Pancreas (tissue), 10 donors: ENCODE data around the gene CNTD1. TPM values are rescaled to one million over a fixed set of nuclear protein-coding genes. Genes with fewer than 3 reads are reported as not detected.
A peak's percentile ranks its signal among the peaks of the same experiment; 100 is the strongest.
"Not testable (repeated sequence)": the region's sequence is repeated elsewhere in the genome, so short reads cannot be mapped to it uniquely, and the experiment has no call there.

Experiments
- ATAC-seq, 4 donors: fragments of 200-7000 bp; cut with Tn5 transposase; one replicate each; pipeline versions ENCODE4 v1.8.0 to v1.9.1; 2020; ENCODE audit warnings: mild to moderate bottlenecking in 4 of 4, moderate library complexity in 4 of 4
- DNase-seq, 6 donors: peaks; one replicate each; pipeline ENCODE4 v3.0.0-alpha.2; 2020
- FAIRE-seq: peaks from 2 replicates; lab custom pipeline; 2012; peaks lifted over from hg19 to GRCh38; lab: Jason Lieb, UNC
- H3K27ac ChIP-seq, 4 donors: fragments of 200-600 bp; sonication (generic); 1 replicate in 3 of 4; 2 replicates in 1 of 4; pipeline versions ENCODE4 v1.5.0 to v1.8.0; 2020
- H3K27me3 ChIP-seq, 4 donors: fragments of 200-600 bp; one replicate each; pipeline ENCODE4 v1.8.0; 2021
- H3K36me3 ChIP-seq, 3 donors: fragments of 200-600 bp; sonication (generic) in 1 of 3; one replicate each; pipeline versions ENCODE4 v1.5.0 to v1.8.0; 2020 to 2021
- H3K4me1 ChIP-seq, 3 donors: fragments of 200-600 bp; one replicate each; pipeline ENCODE4 v1.8.0; 2021
- H3K4me3 ChIP-seq, 4 donors: fragments of 200-600 bp; sonication (generic) in 2 of 4; one replicate each; pipeline versions ENCODE4 v1.5.0 to v1.8.0; 2020 to 2021
- H3K9me3 ChIP-seq, 4 donors: fragments of 200-600 bp; one replicate each; pipeline ENCODE4 v1.8.0; 2021
- WGBS, 2 donors: extraction: QIAGEN DNeasy Blood & Tissue Kit; methylation state at CpG; one replicate each; pipeline ENCODE4 v1.1.7; 2013; 5-methylcytosine and 5-hydroxymethylcytosine counted together
- intact Hi-C, 3 donors: fragments of 100-400 bp; cut with DNase I; formaldehyde crosslinking; loops; one replicate each; pipeline versions ENCODE4 v1.11.1 to v1.14.2; 2022
- polyA plus RNA-seq, 2 donors: library from polyadenylated mRNA; stranded (reverse); fragments of 200-250 nt; gene quantifications; one replicate each; pipeline ENCODE4 v1.2.3, GENCODE V29; 2013
- total RNA-seq, 6 donors: library from RNA; stranded (reverse); fragmentation: NEBNext Ultra II Directional in 4 of 6; extraction: Animal tissue kit (Norgen Biotek cat#: 25700) in 4 of 6; gene quantifications; one replicate each; pipeline versions ENCODE4 v1.2.1 to v1.2.4, GENCODE V29; 2021 to 2023
- TF ChIP-seq, protein P1 (sequence below), 4 donors: fragments of 200-600 bp; sonication (generic) in 3 of 4; IDR thresholded peaks; one replicate each; pipeline versions ENCODE4 v1.5.0 to v1.8.0; 2021; ENCODE audit warnings: antibody characterized with exemption in 4 of 4
- donor health status: healthy with polysubstance abuse.
- donor health status: DM: no; HTN: no; CAD: no; lungs with moderate emphysema.
- donor health status: DM: no; HTN: no; CAD: no.
- donor health status: control.
- donor health status: control.
- donor health status: Bipolar disorder and iron deficiency.
- donor health status: DM: yes; HTN: yes; CAD: no.
- donor health status: DM: no; HTN: no; CAD: no.
- donor health status: DM: no; HTN: no; CAD: no.
- donor health status: DM: yes; HTN: yes; CAD: no.

Gene CNTD1
- total and polyA plus RNA-seq, 8 donors: 0.13 to 0.78 (median 0.45) TPM

DNA sequence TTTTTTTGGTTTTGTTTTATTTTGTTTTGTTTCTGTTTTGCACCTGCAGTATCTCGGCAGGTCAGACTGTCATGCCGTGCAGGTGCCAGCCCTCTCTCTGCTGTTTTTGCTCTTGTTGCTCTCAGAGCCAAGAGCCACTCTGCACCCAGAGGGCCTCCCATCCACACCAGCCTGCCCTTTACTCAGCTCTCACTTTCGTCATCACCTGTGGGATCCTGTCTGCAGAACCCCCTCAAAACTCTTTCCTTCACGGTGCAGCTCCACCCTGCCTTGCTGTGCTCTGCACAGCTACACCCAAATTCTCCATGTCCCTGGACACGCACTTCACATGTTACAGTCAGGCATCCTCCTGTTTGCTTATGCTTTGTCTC lies 54.9 kb downstream of the CNTD1 start:
- Histone ChIP-seq H3K36me3 (no peaks in the 10 kb centered on the region), H3K4me1 (no peaks in the 10 kb centered on the region), H3K27ac (no peak overlapping the region), H3K9me3 (no peaks in the 10 kb centered on the region), H3K27me3 (no peaks in the 10 kb centered on the region), H3K4me3 (no peak overlapping the region)
- 75 to 79% methylated on average over 5 of the region's 5 CpGs for WGBS, 2 donors
- no peak for ATAC-seq
- FAIRE-seq: no peak
- peak in 1 of 6 donors; percentile 16 for DNase-seq
- TF ChIP-seq, protein P1, sequence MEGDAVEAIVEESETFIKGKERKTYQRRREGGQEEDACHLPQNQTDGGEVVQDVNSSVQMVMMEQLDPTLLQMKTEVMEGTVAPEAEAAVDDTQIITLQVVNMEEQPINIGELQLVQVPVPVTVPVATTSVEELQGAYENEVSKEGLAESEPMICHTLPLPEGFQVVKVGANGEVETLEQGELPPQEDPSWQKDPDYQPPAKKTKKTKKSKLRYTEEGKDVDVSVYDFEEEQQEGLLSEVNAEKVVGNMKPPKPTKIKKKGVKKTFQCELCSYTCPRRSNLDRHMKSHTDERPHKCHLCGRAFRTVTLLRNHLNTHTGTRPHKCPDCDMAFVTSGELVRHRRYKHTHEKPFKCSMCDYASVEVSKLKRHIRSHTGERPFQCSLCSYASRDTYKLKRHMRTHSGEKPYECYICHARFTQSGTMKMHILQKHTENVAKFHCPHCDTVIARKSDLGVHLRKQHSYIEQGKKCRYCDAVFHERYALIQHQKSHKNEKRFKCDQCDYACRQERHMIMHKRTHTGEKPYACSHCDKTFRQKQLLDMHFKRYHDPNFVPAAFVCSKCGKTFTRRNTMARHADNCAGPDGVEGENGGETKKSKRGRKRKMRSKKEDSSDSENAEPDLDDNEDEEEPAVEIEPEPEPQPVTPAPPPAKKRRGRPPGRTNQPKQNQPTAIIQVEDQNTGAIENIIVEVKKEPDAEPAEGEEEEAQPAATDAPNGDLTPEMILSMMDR (IDR thresholded peaks at IDR 0.05): no peak
- intact Hi-C loops: no loop called here

DNA sequence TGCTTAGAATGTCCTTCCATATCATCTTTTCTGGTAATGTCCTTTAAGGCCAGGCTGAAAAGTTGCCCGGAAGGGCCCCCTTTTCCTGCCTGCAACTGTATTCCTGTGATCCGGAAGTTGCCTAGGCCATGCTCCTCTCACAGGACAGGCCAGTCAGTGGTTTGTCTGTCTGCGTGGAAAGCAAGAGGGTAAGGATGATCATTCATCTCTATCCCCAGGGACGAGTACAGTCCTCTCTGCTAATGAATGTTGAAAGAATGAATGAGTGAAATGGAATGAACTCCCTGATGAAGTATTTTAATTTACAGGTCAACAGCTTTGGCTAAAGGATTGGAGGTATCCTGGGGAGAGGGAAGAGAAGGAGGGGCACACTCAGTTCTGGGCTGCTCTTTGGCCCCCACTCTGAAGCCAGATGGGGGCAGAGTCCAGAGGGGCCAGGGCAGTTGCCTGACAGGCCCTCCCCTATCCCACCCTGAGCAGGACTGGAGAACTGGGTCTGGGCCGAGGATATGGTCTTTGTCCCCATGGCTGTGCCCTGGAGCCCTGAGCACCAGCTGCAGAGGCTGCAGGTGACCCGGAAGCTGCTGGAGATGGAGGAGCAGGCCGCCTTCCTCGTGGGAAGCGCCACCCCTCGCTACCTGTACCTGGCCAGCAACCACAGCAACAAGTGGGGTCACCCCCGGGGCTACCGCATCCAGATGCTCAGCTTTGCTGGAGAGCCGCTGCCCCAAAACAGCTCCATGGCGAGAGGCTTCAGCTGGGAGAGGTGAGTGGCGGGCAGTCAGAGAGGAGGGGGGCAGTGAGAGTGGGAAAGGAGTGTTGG lies 55.5 kb downstream of the CNTD1 start:
- Histone ChIP-seq H3K36me3 (no peaks in the 10 kb centered on the region), H3K27ac (no peak overlapping the region), H3K9me3 (no peaks in the 10 kb centered on the region), H3K27me3 (no peaks in the 10 kb centered on the region), H3K4me3 (no peak overlapping the region), H3K4me1 (no peaks in the 10 kb centered on the region)
- 85% methylated on average over 15 of the region's 15 CpGs for WGBS, 2 donors
- TF ChIP-seq, protein P1 (IDR thresholded peaks at IDR 0.05): no peak
- no peak for FAIRE-seq
- no peak for ATAC-seq
- DNase-seq: peak in 1 of 6 donors; percentile 38
- intact Hi-C loops: no loop called here

DNA sequence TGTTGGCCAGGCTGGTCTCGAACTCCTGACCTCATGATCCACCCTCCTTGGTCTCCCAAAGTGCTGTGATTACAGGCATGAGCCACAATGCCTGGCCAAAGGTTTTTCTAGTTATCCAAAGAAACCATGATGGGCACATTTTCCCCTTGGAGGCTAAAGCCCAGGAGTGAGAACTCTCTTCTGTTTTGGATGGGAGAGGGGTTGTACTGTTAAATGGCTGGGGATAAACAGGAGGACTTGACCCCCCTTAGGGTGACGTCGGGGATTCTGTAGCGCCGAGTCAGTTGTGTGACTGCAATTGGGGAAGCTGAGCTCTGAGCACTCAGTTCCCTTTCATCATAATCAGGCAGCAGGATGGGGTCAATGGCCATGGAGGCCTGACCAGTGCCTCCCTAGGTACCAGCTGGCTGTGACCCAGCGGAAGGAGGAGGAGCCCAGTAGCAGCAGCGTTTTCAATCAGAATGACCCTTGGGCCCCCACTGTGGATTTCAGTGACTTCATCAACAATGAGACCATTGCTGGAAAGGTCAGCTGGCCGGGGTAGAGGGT lies 56.5 kb downstream of the CNTD1 start:
- ATAC-seq (peak in 1 of 4 donors; percentile 24), DNase-seq (peak in 1 of 6 donors; percentile 21), FAIRE-seq (no peak)
- Histone ChIP-seq H3K36me3 (no peaks in the 10 kb centered on the region), H3K4me3 (no peak overlapping the region), H3K27me3 (no peaks in the 10 kb centered on the region), H3K27ac (no peak overlapping the region), H3K9me3 (no peaks in the 10 kb centered on the region), H3K4me1 (no peaks in the 10 kb centered on the region)
- TF ChIP-seq, protein P1 (IDR thresholded peaks at IDR 0.05): no peak
- WGBS, 2 donors: 79 to 92% methylated on average over 8 of the region's 8 CpGs
- intact Hi-C loops: no loop called here

DNA sequence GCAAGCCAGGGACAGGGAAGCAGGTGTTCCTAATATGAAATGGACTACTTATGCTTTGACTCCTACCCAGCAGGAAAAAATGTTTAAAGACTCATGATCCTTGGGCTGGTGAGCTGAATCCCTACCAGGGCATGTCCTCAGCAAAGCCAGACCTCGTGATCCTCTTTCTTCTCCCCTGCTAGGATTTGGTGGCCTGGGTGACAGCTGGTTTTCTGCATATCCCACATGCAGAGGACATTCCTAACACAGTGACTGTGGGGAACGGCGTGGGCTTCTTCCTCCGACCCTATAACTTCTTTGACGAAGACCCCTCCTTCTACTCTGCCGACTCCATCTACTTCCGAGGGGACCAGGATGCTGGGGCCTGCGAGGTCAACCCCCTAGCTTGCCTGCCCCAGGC lies 57.4 kb downstream of the CNTD1 start:
- H3K4me1 ChIP-seq, ATAC-seq, H3K27ac ChIP-seq, H3K9me3 ChIP-seq, intact Hi-C loops, H3K4me3 ChIP-seq, H3K36me3 ChIP-seq, H3K27me3 ChIP-seq, FAIRE-seq: not testable (repeated sequence)
- WGBS, 2 donors: 88 to 94% methylated on average over 5 to 8 of the region's 8 CpGs
- DNase-seq: peak in 1 of 6 donors; percentile 23

DNA sequence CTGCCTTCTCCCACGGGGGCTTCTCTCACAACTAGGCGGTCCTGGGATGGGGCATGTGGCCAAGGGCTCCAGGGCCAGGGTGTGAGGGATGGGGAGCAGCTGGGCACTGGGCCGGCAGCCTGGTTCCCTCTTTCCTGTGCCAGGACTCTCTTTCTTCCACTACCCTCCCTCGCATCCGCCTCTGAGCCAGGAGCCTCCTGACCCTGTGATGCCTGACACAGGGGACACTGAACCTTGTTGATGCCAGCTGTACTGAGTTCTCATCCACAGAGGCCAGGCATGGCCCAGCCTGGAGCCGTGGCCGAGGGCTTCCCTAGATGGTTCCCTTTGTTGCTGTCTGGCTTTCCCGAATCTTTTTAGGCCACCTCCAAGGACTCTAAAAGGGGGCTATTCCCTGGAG lies 57.9 kb downstream of the CNTD1 start:
- H3K4me3 ChIP-seq, H3K27me3 ChIP-seq, intact Hi-C loops, H3K27ac ChIP-seq, FAIRE-seq, H3K36me3 ChIP-seq, ATAC-seq, H3K9me3 ChIP-seq, H3K4me1 ChIP-seq: not testable (repeated sequence)
- peak in 1 of 6 donors; percentile 28 for DNase-seq
- WGBS, 2 donors: 88 to 95% methylated on average over 5 to 6 of the region's 8 CpGs

DNA sequence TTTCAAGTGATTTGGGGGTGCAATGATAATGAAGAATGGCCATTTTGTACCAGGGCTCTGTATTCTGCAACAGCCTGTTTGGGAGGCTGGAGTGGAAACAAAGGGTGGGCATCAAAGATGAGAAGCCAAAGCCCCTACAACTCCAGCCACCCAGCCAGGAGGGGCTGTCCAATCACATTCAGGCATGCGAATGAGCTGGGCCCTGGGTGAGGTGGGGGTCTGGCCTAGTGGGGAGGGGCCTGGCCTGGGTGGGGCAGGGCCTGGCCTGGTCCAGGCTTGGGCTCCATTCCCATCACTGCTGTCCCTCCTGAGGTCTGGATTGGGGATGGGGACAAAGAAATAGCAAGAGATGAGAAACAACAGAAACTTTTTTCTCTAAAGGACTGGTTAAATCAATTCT lies 58.7 kb downstream of the CNTD1 start:
- Histone ChIP-seq H3K4me3 (no peak overlapping the region), H3K27ac (no peak overlapping the region), H3K9me3 (no peaks in the 10 kb centered on the region), H3K36me3 (no peaks in the 10 kb centered on the region), H3K4me1 (no peaks in the 10 kb centered on the region), H3K27me3 (no peaks in the 10 kb centered on the region)
- no peak for ATAC-seq
- 92% methylated on average over 1 of the region's 1 CpG for WGBS, 2 donors
- intact Hi-C loops: no loop called here
- DNase-seq: peak in 1 of 6 donors; percentile 32
- TF ChIP-seq, protein P1 (IDR thresholded peaks at IDR 0.05): no peak
- FAIRE-seq: no peak
